Aorta (tissue), 5 donors: ENCODE results near the gene LRRC19. TPM values are rescaled to one million over a fixed set of nuclear protein-coding genes. Genes with fewer than 3 reads are reported as not detected.

Experiments used
- ATAC-seq: fragments of 200-7000 bp; cut with Tn5 transposase; one replicate; pipeline ENCODE4 v1.9.1; 2022; ENCODE audit warnings: moderate library complexity; ENCODE audit not compliant: low FRiP score
- DNase-seq, 2 donors: peaks; one replicate each; pipeline ENCODE4 v3.0.0-alpha.2; 2020
- H3K27ac ChIP-seq, 2 donors: one replicate each; pipeline ENCODE4 v1.5.1; 2013; ENCODE audit warnings: low read length in 2 of 2, mild to moderate bottlenecking in 2 of 2, moderate library complexity in 2 of 2, control low read depth in 1 of 2, inconsistent platforms in 1 of 2, low read depth in 1 of 2
- H3K27me3 ChIP-seq, 2 donors: one replicate each; pipeline ENCODE4 v1.6.1; 2013; ENCODE audit warnings: control low read depth in 1 of 2, low read length in 1 of 2, mild to moderate bottlenecking in 1 of 2, moderate library complexity in 1 of 2; ENCODE audit not compliant: insufficient read depth in 2 of 2, control insufficient read depth in 1 of 2
- H3K36me3 ChIP-seq, 2 donors: one replicate each; pipeline ENCODE4 v1.6.1; 2013; ENCODE audit warnings: control low read depth in 1 of 2, low read length in 1 of 2, mild to moderate bottlenecking in 1 of 2; ENCODE audit not compliant: insufficient read depth in 2 of 2, control insufficient read depth in 1 of 2
- H3K4me1 ChIP-seq, 2 donors: one replicate each; pipeline ENCODE4 v1.6.1; 2013; ENCODE audit warnings: low read length in 2 of 2, control low read depth in 1 of 2, mild to moderate bottlenecking in 1 of 2, moderate library complexity in 1 of 2; ENCODE audit not compliant: insufficient read depth in 2 of 2, control insufficient read depth in 1 of 2
- H3K4me3 ChIP-seq, 2 donors: one replicate each; pipeline ENCODE4 v1.5.1; 2013; ENCODE audit warnings: low read length in 2 of 2, control low read depth in 1 of 2, mild to moderate bottlenecking in 1 of 2
- H3K9me3 ChIP-seq: one replicate; pipeline ENCODE4 v1.6.1; 2013; ENCODE audit warnings: mild to moderate bottlenecking, low read length; ENCODE audit not compliant: control insufficient read depth
- WGBS, 2 donors: extraction: QIAGEN DNeasy Blood & Tissue Kit; methylation state at CpG; one replicate each; pipeline ENCODE4 v1.1.7; 2013; 5-methylcytosine and 5-hydroxymethylcytosine counted together
- intact Hi-C, 2 donors: fragments of 100-400 bp; cut with DNase I; formaldehyde crosslinking; loops; one replicate each; pipeline versions ENCODE4 v1.14.2 to v1.15.0; 2022
- polyA plus RNA-seq, 2 donors: library from polyadenylated mRNA; stranded (reverse); fragments of 200-250 nt; gene quantifications; one replicate each; pipeline ENCODE4 v1.2.3, GENCODE V29; 2013
- total RNA-seq, 2 donors: library from RNA; stranded (reverse); fragmentation: NEBNext Ultra II Directional; extraction: Animal tissue kit (Norgen Biotek cat#: 25700); gene quantifications; one replicate each; pipeline ENCODE4 v1.2.1, GENCODE V29; 2021
- donor health status: healthy with polysubstance abuse.
- donor health status: Bipolar disorder and iron deficiency.
- donor health status: DM: no; HTN: no; CAD: no.
- donor health status: DM: no; HTN: no; CAD: no.
- donor health status: DM: yes; HTN: yes; CAD: no.

LRRC19 gene
- total and polyA plus RNA-seq, 4 donors, result 3.3 TPM; not detected in 3

- H3K4me1 ChIP-seq, result no peaks in the 10 kb centered on the region
- H3K27me3 ChIP-seq, result no peaks in the 10 kb centered on the region
- DNase-seq (no peak), ATAC-seq (peak; percentile 70)
- H3K27ac ChIP-seq, result no peak overlapping the region
- intact Hi-C loops, result loop anchor here (1.0 to 10.0 kb wide), 4 partner anchors 161 to 511 kb away; no protein-coding TSS in a partner anchor
- 4% methylated on average over 4 of the region's 4 CpGs for WGBS, 2 donors
- H3K36me3 ChIP-seq, result peaks cover 2% of the 10 kb centered on the region in 2 donors
- no peak overlapping the region for H3K4me3 ChIP-seq
- no peaks in the 10 kb centered on the region for H3K9me3 ChIP-seq
Observed at GRCh38 chr9:27033815-27034403, 28.4 kb upstream of the LRRC19 start.

DNA sequence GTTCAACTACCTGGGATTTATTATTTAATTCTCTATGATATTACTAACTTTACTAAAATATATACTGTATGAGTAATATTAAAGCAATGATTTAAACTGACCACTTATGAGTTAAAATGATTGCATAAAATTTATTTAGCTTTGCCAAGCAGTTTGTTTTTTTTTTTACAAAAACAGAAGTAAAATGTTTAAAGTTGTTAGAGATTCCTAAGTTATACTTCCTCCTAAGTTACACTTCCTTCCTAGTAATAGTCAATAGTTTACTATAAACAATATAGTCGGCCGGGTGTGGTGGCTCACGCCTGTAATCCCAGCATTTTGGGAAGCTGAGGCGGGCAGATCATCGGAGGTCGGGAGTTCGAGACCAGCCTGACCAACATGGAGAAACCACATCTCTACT is 23.7 kb upstream of the LRRC19 start:
- Histone ChIP-seq H3K27ac (no peak overlapping the region), H3K4me1 (no peaks in the 10 kb centered on the region), H3K27me3 (no peaks in the 10 kb centered on the region), H3K9me3 (no peaks in the 10 kb centered on the region), H3K4me3 (no peak overlapping the region), H3K36me3 (peaks cover 0 to 3% of the 10 kb centered on the region in 2 donors)
- ATAC-seq, result no peak
- intact Hi-C loops, result no loop called here
- WGBS, 2 donors, result 92 to 96% methylated on average over 7 of the region's 7 CpGs
- no peak for DNase-seq

DNA sequence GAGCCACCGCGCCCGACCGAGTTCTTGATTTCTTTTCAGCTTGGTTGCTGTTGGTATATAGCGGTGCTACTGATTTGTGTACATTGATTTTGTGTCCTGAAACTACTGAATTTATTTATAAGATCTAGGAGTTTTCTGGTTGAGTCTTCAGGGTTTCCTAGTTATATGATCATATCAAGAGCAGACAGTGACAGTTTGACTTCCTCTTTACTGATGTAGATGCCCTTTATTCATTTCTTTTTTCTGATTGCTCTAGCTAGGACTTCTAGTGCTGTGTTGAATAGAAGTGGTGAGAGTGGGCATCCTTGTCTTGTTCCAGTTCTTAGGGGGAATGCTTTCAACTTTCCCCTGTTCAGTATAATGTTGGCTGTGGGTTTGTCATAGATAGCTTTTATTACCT is 17.4 kb upstream of the LRRC19 start:
- intact Hi-C loops, result no loop called here
- no peaks in the 10 kb centered on the region for H3K4me1 ChIP-seq
- peaks cover 0 to 2% of the 10 kb centered on the region in 2 donors for H3K36me3 ChIP-seq
- 90 to 99% methylated on average over 5 of the region's 5 CpGs for WGBS, 2 donors
- no peak overlapping the region for H3K4me3 ChIP-seq
- no peaks in the 10 kb centered on the region for H3K27me3 ChIP-seq
- ATAC-seq (no peak), DNase-seq (no peak)
- H3K9me3 ChIP-seq, result no peaks in the 10 kb centered on the region
- H3K27ac ChIP-seq, result no peak overlapping the region

- ATAC-seq (no peak), DNase-seq (no peak)
- H3K4me3 ChIP-seq, result no peak overlapping the region
- no peaks in the 10 kb centered on the region for H3K27me3 ChIP-seq
- peaks cover 0 to 2% of the 10 kb centered on the region in 2 donors for H3K36me3 ChIP-seq
- intact Hi-C loops, result no loop called here
- no peaks in the 10 kb centered on the region for H3K4me1 ChIP-seq
- no peaks in the 10 kb centered on the region for H3K9me3 ChIP-seq
- no peak overlapping the region for H3K27ac ChIP-seq
Observed at GRCh38 chr9:27019589-27019988, 14.1 kb upstream of the LRRC19 start.

- Histone ChIP-seq H3K27me3 (no peaks in the 10 kb centered on the region), H3K9me3 (no peaks in the 10 kb centered on the region), H3K4me1 (no peaks in the 10 kb centered on the region), H3K36me3 (no peaks in the 10 kb centered on the region), H3K4me3 (no peak overlapping the region), H3K27ac (no peak overlapping the region)
- intact Hi-C loops, result no loop called here
- WGBS, 2 donors, result 88 to 95% methylated on average over 3 of the region's 3 CpGs
- no peak for DNase-seq
- no peak for ATAC-seq
Observed at GRCh38 chr9:27003426-27004077, 1.9 kb downstream of the LRRC19 start.

- no peaks in the 10 kb centered on the region for H3K9me3 ChIP-seq
- ATAC-seq, result no peak
Observed at GRCh38 chr9:26995810-26996209, 9.7 kb downstream of the LRRC19 start.

GRCh38 chr9:26983340-26983739 is 22.1 kb downstream of the LRRC19 start:
- no peaks in the 10 kb centered on the region for H3K36me3 ChIP-seq
- intact Hi-C loops, result no loop called here
- H3K9me3 ChIP-seq, result no peaks in the 10 kb centered on the region
- no peak overlapping the region for H3K27ac ChIP-seq
- no peak for DNase-seq
- H3K4me1 ChIP-seq, result no peaks in the 10 kb centered on the region
- H3K4me3 ChIP-seq, result no peak overlapping the region
- WGBS, 2 donors, result 63 to 74% methylated on average over 1 of the region's 1 CpG
- ATAC-seq, result no peak
- H3K27me3 ChIP-seq, result no peaks in the 10 kb centered on the region

More at GRCh38 chr9:26995810-26996209, 9.7 kb downstream of the LRRC19 start:
- Histone ChIP-seq H3K36me3 (no peaks in the 10 kb centered on the region), H3K27me3 (no peaks in the 10 kb centered on the region), H3K4me1 (no peaks in the 10 kb centered on the region), H3K4me3 (no peak overlapping the region), H3K27ac (no peak overlapping the region)
- 80 to 87% methylated on average over 2 of the region's 2 CpGs for WGBS, 2 donors
- DNase-seq, result no peak
- intact Hi-C loops, result no loop called here

GRCh38 chr9:26975728-26976707 is 29.5 kb downstream of the LRRC19 start:
- no peak for DNase-seq
- Histone ChIP-seq H3K9me3 (no peaks in the 10 kb centered on the region), H3K27ac (no peak overlapping the region), H3K4me3 (no peak overlapping the region), H3K36me3 (no peaks in the 10 kb centered on the region), H3K27me3 (no peaks in the 10 kb centered on the region), H3K4me1 (no peaks in the 10 kb centered on the region)
- 82 to 88% methylated on average over 18 of the region's 18 CpGs for WGBS, 2 donors
- intact Hi-C loops, result loop anchor here in 1 of 2 donors (5.0 kb wide), 1 partner anchor 229 kb away; no protein-coding TSS in a partner anchor
- ATAC-seq, result no peak
